Measurements from ENCODE around the gene CEP20.

Gene CEP20

DNA sequence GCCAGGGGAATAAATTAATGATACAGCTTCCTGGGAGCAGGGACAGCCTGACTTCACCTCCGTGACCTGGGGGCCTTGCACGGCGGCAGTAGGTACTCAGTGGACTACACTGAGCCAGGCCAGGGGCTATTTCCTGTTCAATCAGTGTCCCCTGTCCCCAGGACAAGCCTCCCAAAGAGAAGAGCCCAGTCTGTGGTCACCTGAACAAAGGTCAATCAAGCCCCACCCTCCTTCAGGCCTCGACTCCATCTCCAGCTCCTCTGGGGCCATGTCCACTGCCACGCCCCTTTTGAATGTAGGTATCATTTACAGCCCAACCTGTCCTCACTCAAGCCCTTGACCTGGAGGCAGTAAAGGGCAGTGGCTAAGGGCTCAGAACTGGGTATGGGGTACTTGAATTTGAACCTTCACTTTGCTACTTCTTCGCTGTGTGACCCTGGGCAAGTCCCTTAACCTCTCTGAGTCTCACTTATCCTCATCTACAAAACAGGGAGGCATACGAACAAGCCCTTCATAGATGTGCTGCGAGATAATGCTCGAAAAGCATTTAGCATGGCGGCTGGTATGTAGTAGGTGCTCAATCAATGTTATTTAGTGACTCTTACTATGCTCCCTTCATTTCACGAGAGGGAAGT, 60.6 kb downstream of the CEP20 start:
- DNase-seq = no peak

DNA sequence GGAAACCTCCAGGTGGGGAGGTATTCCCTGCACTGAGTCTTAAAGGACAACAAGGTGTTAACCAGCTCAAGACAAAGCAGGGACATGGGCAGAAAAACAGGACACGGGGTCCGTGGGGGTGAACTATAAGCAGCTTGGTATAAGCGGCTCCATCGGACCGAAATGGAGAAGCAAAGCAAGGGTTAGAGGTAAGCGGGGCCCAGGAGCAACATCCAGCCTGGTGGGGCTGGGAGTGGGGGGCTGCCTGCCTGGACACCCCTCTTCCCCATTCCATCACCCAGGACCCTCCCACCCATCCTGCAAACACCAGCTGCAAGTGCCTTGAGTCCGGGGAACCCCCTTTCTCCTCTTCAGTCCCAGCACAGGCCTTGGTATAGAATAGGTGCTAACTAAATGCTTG, 61.1 kb downstream of the CEP20 start:
- DNase-seq = no peak

GRCh38 chr16:15825750-15826305, 62.6 kb downstream of the CEP20 start:
- DNase-seq = no peak

DNA sequence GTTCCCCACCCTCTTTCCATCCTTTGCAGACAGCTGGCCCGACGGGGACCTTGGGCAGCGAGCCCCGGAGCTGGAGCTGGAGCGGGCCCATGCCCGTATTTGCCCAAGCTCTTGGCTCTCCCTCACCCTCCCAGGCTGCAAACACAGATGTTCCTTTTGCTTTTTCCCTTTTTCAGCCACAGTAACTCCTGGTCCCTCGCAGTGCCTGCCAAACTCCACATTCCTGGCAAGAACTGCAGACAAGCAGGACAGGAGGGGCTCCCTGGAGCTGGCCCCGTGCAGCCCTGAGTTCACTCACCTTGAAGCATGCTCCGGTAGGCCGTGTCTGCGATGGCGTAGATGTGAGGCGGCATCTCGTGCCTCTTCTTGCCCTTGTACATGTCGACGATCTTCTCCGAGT, 65.4 kb downstream of the CEP20 start:
- no peak for DNase-seq

GRCh38 chr16:15820837-15821236, 67.6 kb downstream of the CEP20 start:
- DNase-seq = no peak

- DNase-seq = no peak
These were observed 69.4 kb downstream of the CEP20 start for GRCh38 chr16:15819046-15819445.

DNA sequence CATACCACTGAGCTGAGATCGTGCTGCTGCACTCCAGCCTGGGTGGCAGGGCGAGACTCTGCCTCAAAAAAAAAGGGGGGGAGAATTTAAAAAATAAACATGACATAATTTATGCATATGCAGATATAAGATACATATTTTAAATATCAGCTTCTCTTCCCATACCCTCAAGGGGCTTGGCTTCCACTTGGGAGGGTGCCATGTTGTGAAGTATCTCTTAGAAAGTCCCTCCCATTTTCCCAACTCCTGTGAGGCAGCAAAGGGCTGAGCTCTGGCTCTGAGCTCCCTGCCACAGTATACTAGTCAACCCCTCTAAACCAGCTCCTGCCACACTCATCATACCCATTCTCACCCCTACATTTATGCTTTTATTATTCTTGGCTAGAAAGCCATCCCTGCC, 71.0 kb downstream of the CEP20 start:
- DNase-seq = no peak

GRCh38 chr16:15816228-15816627, 72.2 kb downstream of the CEP20 start:
- DNase-seq = no peak
